MCF 10A (cell line): ENCODE data around the gene ZEB1. TPM values are rescaled to one million over a fixed set of nuclear protein-coding genes. Genes with fewer than 3 reads are reported as not detected.
"Not testable (repeated sequence)": the region's sequence is repeated elsewhere in the genome, so short reads cannot be mapped to it uniquely, and the experiment has no call there.

Experiments
- BruUV-seq: library from RNA; stranded (reverse); fragments of 400-500 nt; replicated peaks from 2 replicates; lab custom pipeline; 2021; lab: Mats Ljungman, UMichigan
- CTCF ChIA-PET: fragments of 300-600 bp; sonication (Branson Sonifier 250); formaldehyde crosslinking; extraction: SDS; loops from one replicate; lab custom pipeline; 2021; ENCODE audit warnings: antibody characterized with exemption, inconsistent platforms; lab: Yijun Ruan, JAX
- POLR2A ChIA-PET: fragments of 300-600, 350-650 bp; sonication (Branson Sonifier 250); formaldehyde crosslinking; extraction: SDS; loops from one replicate; lab custom pipeline; 2020; ENCODE audit warnings: antibody characterized with exemption, inconsistent platforms; lab: Yijun Ruan, JAX
- DNase-seq: peaks from one replicate; pipeline ENCODE4 v3.0.0-alpha.2; 2018; ENCODE audit not compliant: unreplicated experiment
- H3K27ac Mint-ChIP-seq: one replicate; pipeline ENCODE4 v1.8.0; 2022; ENCODE audit warnings: mild to moderate bottlenecking, low read depth, mixed read lengths; ENCODE audit not compliant: unreplicated experiment
- H3K27me3 Mint-ChIP-seq: one replicate; pipeline ENCODE4 v1.8.0; 2022; ENCODE audit warnings: mixed read lengths; ENCODE audit not compliant: insufficient read depth, unreplicated experiment
- H3K36me3 Mint-ChIP-seq: one replicate; pipeline ENCODE4 v1.8.0; 2022; ENCODE audit warnings: mild to moderate bottlenecking, moderate library complexity, mixed read lengths; ENCODE audit not compliant: insufficient read depth, unreplicated experiment
- H3K4me1 Mint-ChIP-seq: one replicate; pipeline ENCODE4 v1.8.0; 2022; ENCODE audit warnings: mixed read lengths; ENCODE audit not compliant: insufficient read depth, unreplicated experiment
- H3K4me3 Mint-ChIP-seq: one replicate; pipeline ENCODE4 v1.8.0; 2022; ENCODE audit warnings: mild to moderate bottlenecking, moderate library complexity, mixed read lengths; ENCODE audit not compliant: unreplicated experiment
- H3K9me3 Mint-ChIP-seq: one replicate; pipeline ENCODE4 v1.8.0; 2022; ENCODE audit warnings: mixed read lengths; ENCODE audit not compliant: unreplicated experiment
- intact Hi-C: fragments of 100-400 bp; cut with micrococcal nuclease; formaldehyde crosslinking; loops from 2 replicates; pipeline ENCODE4 v1.14.1; 2022
- total RNA-seq: library from RNA; stranded (reverse); gene quantifications from 2 replicates; pipeline ENCODE4 v1.2.3, GENCODE V29; 2022
- TF ChIP-seq, protein P1 (sequence below): fragments of 200-600 bp; IDR thresholded peaks from one replicate; pipeline ENCODE4 v1.8.0; 2022; ENCODE audit warnings: antibody characterized with exemption, mild to moderate bottlenecking; ENCODE audit not compliant: unreplicated experiment

The ZEB1 gene
- total RNA-seq, 1 experiment from 2014 or later: 15.1 TPM

DNA sequence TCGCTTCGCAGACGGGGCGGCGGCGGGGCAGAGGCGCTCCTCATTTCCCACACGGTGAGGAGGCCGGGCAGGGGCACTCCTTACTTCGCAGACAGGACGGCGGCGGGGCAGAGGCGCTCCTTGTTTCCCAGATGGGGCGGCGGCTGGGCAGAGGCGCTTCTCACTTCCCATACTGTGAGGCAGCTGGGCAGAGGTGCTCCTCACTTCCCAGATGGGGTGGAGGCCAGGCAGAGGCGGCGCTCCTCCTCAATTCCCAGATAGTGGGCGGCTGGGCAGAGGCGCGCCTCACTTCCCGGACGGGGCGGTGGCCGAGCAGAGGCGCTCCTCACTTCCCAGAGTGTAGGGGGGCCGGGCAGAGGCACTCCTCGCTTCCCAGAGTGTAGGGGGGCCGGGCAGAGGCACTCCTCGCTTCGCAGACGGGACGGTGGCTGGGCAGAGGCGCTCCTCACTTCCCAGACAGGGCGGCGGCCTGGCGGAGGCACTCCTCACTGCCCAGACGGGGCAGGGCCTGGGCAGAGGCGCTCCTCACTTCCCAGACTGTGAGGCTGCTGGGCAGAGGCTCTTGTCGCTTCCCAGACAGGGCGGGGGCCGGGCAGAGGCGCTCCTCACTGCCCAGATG, 43.1 kb downstream of the ZEB1 start:
- Mint-ChIP-seq H3K36me3 (peaks cover 7% of the 10 kb centered on the region), H3K27me3 (no peaks in the 10 kb centered on the region), H3K4me1 (peaks cover 18% of the 10 kb centered on the region), H3K9me3 (no peaks in the 10 kb centered on the region), H3K27ac (no peak overlapping the region), H3K4me3 (no peak overlapping the region)
- intact Hi-C loops: no loop called here
- ChIA-PET CTCF (no interaction called here), POLR2A (no interaction called here)
- TF ChIP-seq, protein P1, sequence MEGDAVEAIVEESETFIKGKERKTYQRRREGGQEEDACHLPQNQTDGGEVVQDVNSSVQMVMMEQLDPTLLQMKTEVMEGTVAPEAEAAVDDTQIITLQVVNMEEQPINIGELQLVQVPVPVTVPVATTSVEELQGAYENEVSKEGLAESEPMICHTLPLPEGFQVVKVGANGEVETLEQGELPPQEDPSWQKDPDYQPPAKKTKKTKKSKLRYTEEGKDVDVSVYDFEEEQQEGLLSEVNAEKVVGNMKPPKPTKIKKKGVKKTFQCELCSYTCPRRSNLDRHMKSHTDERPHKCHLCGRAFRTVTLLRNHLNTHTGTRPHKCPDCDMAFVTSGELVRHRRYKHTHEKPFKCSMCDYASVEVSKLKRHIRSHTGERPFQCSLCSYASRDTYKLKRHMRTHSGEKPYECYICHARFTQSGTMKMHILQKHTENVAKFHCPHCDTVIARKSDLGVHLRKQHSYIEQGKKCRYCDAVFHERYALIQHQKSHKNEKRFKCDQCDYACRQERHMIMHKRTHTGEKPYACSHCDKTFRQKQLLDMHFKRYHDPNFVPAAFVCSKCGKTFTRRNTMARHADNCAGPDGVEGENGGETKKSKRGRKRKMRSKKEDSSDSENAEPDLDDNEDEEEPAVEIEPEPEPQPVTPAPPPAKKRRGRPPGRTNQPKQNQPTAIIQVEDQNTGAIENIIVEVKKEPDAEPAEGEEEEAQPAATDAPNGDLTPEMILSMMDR: no peak
- DNase-seq: no peak
- BruUV-seq: no TSS peak

DNA sequence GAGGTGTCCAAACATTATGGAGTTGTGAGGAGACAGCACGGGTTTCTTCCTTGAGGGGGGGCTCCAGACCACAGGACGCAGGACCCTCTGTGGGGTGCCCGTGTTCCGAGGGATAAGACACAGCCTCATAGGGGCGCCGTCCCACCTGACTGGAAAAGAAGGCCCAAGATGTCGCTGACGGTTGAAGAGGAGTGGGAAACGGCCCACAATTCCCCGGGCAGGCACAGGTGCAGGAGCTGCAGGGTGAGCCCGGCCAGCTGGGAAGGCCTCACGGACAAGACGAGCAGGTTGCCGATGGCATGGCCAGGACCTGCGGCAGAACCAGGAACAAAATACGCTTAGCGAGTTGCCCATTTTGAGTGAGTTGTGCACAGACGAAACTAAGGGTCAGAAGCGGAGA, 44.7 kb downstream of the ZEB1 start:
- peaks cover 14% of the 10 kb centered on the region for H3K4me1 Mint-ChIP-seq
- BruUV-seq, H3K4me3 Mint-ChIP-seq, H3K27ac Mint-ChIP-seq, H3K27me3 Mint-ChIP-seq, H3K9me3 Mint-ChIP-seq, intact Hi-C loops, H3K36me3 Mint-ChIP-seq, DNase-seq, POLR2A ChIA-PET: not testable (repeated sequence)
- CTCF ChIA-PET: interaction anchor here (0.6 kb wide), 1 partner anchor 9 kb away, joined by 4 read pairs; no protein-coding TSS in a partner anchor

DNA sequence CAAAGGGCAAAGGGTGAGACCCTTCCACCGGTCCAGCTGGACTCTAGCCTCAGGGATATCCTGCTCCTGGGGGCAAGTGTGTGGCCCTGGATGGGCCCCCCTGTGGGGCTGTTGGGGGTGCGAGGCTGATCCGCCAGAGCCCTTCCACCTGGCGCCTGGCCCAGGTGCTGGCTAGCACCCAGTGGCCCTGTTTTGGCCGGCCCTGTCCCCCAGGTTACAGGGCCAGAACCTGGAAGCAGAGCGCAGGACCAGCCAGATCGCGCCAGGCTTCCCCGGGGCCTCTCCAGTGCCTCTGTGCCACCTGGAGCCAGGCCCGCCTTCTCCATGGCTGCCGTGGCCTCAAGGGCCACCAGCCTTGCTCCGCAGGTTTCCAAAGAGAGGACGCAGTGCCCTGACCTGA, 45.2 kb downstream of the ZEB1 start:
- intact Hi-C loops, H3K9me3 Mint-ChIP-seq, POLR2A ChIA-PET, H3K27me3 Mint-ChIP-seq, H3K27ac Mint-ChIP-seq, DNase-seq, H3K36me3 Mint-ChIP-seq, CTCF ChIA-PET, H3K4me3 Mint-ChIP-seq, BruUV-seq: not testable (repeated sequence)
- H3K4me1 Mint-ChIP-seq: peaks cover 14% of the 10 kb centered on the region

DNA sequence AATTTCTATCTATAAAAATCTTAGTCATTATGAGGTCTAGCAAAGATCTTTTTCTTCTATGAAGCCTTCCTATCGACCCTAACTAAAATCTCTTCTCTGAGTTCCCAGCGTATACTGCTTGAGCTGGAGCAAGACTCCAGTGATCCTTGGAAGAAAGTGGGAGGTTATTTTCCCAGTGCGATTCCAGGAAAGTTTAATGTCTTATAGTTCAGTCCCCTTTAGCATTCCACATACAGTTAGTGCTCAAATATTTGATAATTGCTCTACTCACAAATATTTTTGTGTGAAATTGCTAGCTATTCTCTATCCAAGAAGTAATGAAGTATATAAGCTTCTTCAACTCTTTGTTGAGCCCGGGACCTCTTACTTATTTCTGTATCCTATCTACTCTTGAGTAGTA, 47.7 kb downstream of the ZEB1 start:
- DNase-seq: no peak
- CTCF ChIA-PET: no interaction called here
- H3K27me3 Mint-ChIP-seq: no peaks in the 10 kb centered on the region
- TF ChIP-seq, protein P1: no peak
- POLR2A ChIA-PET: no interaction called here
- no peak overlapping the region for H3K4me3 Mint-ChIP-seq
- peaks cover 2% of the 10 kb centered on the region for H3K36me3 Mint-ChIP-seq
- no peak overlapping the region for H3K27ac Mint-ChIP-seq
- H3K4me1 Mint-ChIP-seq: peaks cover 11% of the 10 kb centered on the region
- intact Hi-C loops: no loop called here
- no peaks in the 10 kb centered on the region for H3K9me3 Mint-ChIP-seq
- no TSS peak for BruUV-seq

DNA sequence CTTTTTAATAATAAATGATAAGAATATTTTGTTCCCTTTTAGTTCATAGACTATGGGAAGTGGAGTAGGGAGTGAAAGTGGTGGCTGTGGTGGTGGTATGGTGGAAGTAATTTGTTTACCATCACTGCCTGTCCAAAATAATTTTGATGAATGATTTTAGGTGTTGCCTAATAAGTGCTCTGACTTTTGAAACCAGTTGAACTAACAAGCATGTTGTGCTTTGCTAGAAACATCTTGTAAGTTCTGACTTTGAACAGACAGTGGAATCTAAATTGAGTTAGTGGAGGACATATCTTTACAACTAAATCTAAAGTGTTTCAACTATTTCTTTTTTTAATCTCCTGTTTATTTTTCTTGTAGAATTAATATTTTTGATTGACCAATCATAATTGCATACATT, 49.7 kb downstream of the ZEB1 start:
- H3K9me3 Mint-ChIP-seq: no peaks in the 10 kb centered on the region
- DNase-seq: no peak
- H3K27me3 Mint-ChIP-seq: no peaks in the 10 kb centered on the region
- H3K36me3 Mint-ChIP-seq: no peaks in the 10 kb centered on the region
- H3K4me1 Mint-ChIP-seq: peaks cover 11% of the 10 kb centered on the region
- no TSS peak for BruUV-seq
- H3K4me3 Mint-ChIP-seq: no peak overlapping the region
- TF ChIP-seq, protein P1: no peak
- no peak overlapping the region for H3K27ac Mint-ChIP-seq
- ChIA-PET POLR2A (no interaction called here), CTCF (no interaction called here)
- intact Hi-C loops: no loop called here
